GM18907 (cell line): Measurements from ENCODE around the gene FRMPD4.
A peak's percentile ranks its signal among the peaks of the same experiment; 100 is the strongest.

Source experiments
- ATAC-seq: cut with Tn5 transposase; IDR thresholded peaks from one replicate; pipeline ENCODE4 v1.9.1; 2021; ENCODE audit warnings: mild to moderate bottlenecking, moderate library complexity; ENCODE audit not compliant: unreplicated experiment

FRMPD4 gene

GRCh38 chrX:12711435-12712040 lies 573.3 kb downstream of the FRMPD4 start:
- ATAC-seq = no peak

DNA sequence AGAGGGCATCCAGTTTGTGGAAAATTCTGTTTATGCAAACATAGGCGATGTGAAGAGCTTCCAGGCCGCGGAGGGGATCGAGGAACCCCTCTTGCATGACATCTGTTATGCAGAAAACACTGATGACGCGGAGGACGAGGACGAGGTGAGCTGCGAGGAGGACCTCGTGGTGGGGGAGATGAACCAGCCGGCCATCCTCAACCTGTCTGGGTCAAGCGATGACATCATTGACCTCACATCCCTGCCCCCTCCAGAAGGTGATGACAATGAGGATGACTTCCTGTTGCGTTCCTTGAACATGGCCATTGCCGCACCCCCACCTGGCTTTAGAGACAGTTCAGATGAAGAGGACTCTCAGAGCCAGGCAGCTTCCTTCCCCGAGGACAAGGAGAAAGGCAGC lies 578.3 kb downstream of the FRMPD4 start:
- no peak for ATAC-seq

DNA sequence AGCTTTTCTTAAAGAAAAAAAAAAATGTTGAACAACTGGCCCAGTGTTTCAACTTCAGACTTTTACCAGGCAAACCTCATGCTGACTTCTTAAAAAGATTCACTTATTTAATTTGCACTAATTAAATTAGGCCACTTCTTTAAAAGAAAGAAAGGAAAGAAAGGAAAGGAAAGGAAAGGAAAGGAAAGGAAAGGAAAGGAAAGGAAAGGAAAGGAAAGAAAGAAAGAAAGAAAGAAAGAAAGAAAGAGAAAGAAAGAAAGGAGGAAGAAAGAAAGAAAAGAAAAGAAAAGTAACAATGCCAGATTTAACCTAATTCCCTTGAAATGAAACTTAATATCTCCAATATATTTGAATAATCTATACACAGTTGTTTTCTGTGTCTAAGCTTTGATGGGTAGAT lies 581.6 kb downstream of the FRMPD4 start:
- ATAC-seq = no peak

DNA sequence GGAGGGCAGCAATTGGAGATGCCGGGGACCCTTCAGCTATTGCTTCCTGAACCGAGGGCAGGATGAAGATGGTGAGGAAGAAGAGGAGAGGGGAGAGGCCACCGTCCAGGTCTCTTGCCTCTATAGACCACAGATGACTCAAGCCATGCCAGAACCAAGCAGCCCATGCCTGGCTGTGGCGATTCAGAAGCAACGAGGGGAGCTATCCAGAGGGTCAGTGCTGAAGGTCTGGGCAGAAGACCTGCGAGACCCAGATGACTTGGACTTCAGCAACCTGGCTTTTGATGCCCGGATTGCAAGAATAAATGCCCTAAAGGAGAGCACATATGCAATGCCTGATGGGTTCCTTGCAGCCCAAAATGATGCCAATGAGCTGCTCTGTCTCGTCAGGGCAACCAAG lies 582.8 kb downstream of the FRMPD4 start:
- no peak for ATAC-seq

DNA sequence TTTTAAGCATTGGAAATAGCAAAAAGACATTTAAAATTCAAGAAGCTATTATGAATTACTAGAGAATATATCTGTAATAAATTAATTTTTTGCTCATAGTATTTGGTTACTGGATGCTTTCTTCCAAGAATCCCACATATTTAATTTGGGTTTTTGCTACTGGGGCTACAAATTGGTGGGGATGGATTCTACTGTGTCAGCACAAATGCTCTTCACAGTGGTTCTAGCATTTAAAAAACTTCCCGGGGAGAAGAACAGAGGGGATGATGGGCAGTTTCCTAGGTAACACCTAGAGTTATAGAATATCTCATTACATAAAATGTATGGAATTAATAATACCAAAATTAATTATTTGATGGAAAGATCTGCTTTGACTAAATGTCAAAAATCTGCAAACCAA lies 584.0 kb downstream of the FRMPD4 start:
- ATAC-seq = no peak

- no peak for ATAC-seq
Observed at GRCh38 chrX:12741416-12741815, 603.1 kb downstream of the FRMPD4 start.

GRCh38 chrX:12747433-12747832 lies 609.2 kb downstream of the FRMPD4 start:
- ATAC-seq = no peak

- no peak for ATAC-seq
Observed at GRCh38 chrX:12751887-12752286, 613.6 kb downstream of the FRMPD4 start.

GRCh38 chrX:12753366-12753765 lies 615.1 kb downstream of the FRMPD4 start:
- ATAC-seq = no peak

DNA sequence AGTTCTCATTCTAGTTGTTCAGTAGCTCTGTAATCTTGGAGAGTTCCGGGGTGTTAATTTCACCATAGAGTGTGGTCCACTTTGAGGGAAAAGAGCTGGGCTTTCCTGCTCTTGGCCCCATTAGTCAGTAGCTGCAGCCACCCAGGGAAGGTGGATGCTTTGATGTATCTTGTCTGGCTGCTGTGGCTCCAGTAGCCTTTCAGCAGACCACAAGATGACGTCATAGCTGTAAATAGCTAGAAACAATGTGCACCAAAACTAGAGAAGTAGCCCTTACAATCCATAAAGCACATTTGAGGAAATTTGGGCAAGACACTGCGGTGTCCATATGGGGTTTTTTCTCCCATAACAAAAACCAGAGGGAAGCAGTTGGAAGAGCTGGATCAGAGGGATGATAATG lies 620.0 kb downstream of the FRMPD4 start:
- ATAC-seq = no peak

DNA sequence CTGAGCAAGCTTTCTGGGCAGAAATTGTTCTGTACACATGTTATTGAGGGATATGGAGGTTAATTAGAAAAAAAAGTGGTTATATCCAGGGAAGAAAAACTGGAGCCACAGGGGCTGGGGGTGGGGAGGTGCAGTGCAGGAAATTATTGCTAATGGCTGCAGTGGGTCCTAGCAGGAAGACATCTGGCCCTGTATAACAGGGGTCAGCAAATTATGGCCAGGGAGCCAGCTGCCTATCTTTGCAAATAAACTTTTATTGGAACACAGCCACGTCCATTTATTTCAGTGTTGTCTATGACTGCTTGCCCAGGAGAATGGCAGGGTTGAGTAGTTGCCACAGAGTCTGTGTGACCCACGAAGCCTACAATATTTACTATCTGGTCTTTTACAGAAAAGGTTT lies 629.6 kb downstream of the FRMPD4 start:
- no peak for ATAC-seq

DNA sequence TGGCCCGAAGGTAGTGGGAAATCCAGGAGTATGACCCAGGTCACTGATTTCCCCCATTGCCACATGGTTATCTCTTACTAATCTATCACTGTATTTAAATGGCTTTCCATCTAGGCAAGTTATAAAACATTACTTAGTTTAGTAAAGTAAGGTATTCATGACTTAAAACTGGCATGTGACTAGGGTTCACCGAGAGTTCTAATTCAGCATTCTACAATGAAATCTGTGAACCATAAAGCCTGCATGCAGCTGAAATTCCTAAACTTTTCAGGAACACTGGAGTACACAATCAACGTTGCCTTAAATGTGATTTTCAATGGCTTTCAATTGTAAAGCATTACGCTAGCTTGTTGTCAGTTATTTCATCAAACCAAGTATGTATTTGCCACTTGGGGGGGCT lies 630.2 kb downstream of the FRMPD4 start:
- no peak for ATAC-seq

DNA sequence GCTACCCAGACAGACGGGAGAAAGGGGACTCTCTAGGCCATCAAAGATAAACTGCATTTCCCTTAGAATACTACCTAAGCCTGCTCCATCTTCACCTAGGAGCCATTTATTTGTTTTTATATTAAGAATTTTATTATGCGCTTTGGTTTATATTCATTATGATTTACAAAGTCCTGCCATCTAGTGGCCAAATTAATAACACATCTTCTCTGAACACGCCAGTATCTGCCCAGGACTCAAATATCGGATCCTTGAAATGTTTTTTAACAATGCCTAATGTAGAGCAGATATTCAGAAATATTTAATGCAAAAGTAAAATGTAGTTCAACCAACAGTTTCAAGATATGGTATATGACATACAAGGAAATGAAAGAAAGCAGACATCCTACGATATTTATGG lies 632.2 kb downstream of the FRMPD4 start:
- ATAC-seq = no peak

- ATAC-seq = peak; percentile 96
Observed at GRCh38 chrX:12771445-12772069, 633.3 kb downstream of the FRMPD4 start.
